Vagina (tissue), 2 donors: ENCODE results near the gene PSMD1.
"Not testable (repeated sequence)": the region's sequence is repeated elsewhere in the genome, so short reads cannot be mapped to it uniquely, and the experiment has no call there.

Source experiments
- POLR2A ChIP-seq, 2 donors: fragments of 450-650 bp; IDR thresholded peaks; one replicate each; pipeline ENCODE4 v1.6.1; 2017; ENCODE audit warnings: antibody characterized with exemption in 2 of 2, mild to moderate bottlenecking in 2 of 2, moderate library complexity in 2 of 2
- POLR2AphosphoS5 ChIP-seq, 2 donors: sonication (generic); formaldehyde crosslinking; IDR thresholded peaks; one replicate each; pipeline ENCODE4 v1.9.0; 2017; ENCODE audit warnings: antibody characterized with exemption in 2 of 2, mild to moderate bottlenecking in 2 of 2, low read depth in 1 of 2; ENCODE audit not compliant: insufficient read depth in 1 of 2
- TF ChIP-seq, protein P1 (sequence below), 3 experiments: fragments of 450-650 bp in 2 of 3; fragments of 200-600 bp in 1 of 3; sonication (generic) in 1 of 3; IDR thresholded peaks; one replicate each; pipeline ENCODE4 v1.5.1; 2017 to 2019; ENCODE audit warnings: antibody characterized with exemption in 3 of 3, mild to moderate bottlenecking in 2 of 3, moderate library complexity in 2 of 3

DNA sequence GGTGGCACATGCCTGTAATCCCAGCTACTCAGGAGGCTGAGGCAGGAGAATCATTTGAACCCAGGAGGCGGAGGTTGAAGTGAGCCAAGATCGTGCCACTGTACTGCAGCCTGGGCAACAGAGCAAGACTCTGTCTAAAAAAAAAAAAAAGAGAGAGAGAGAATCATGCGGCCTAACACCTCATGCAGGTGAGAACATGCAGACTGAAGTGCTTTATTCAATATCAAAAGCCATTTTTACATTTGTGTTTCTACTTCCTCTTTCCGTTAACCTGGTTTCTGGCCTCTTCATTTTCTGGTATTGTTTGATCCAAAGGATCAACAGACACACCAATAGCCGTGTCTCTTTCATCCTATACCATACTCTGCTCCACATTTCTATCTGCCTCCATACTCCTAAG is 122.1 kb downstream of the PSMD1 start:
- TF ChIP-seq POLR2A (IDR thresholded peaks at IDR 0.05); POLR2AphosphoS5 (IDR thresholded peaks at IDR 0.05; ENCODE audit: insufficient read depth in 1 of 2, low read depth in 1 of 2): not testable (repeated sequence)
- TF ChIP-seq, protein P1, sequence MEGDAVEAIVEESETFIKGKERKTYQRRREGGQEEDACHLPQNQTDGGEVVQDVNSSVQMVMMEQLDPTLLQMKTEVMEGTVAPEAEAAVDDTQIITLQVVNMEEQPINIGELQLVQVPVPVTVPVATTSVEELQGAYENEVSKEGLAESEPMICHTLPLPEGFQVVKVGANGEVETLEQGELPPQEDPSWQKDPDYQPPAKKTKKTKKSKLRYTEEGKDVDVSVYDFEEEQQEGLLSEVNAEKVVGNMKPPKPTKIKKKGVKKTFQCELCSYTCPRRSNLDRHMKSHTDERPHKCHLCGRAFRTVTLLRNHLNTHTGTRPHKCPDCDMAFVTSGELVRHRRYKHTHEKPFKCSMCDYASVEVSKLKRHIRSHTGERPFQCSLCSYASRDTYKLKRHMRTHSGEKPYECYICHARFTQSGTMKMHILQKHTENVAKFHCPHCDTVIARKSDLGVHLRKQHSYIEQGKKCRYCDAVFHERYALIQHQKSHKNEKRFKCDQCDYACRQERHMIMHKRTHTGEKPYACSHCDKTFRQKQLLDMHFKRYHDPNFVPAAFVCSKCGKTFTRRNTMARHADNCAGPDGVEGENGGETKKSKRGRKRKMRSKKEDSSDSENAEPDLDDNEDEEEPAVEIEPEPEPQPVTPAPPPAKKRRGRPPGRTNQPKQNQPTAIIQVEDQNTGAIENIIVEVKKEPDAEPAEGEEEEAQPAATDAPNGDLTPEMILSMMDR (IDR thresholded peaks at IDR 0.05), result not testable (repeated sequence)
